A549 (cell line): ENCODE data around the gene IFT88. TPM values are rescaled to one million over a fixed set of nuclear protein-coding genes. Genes with fewer than 3 reads are reported as not detected.

Experiments used
- ATAC-seq, 2 experiments: fragments of 200-7000 bp in 1 of 2; fragments of >200 bp in 1 of 2; cut with Nextera tagmentation in 1 of 2; cut with Tn5 transposase in 1 of 2; 3 replicates each; pipeline versions ENCODE4 v1.8.0 to v1.9.1; 2018 to 2020; ENCODE audit warnings: mild to moderate bottlenecking in 1 of 2, moderate library complexity in 1 of 2
- CTCF ChIA-PET: fragments of 300-600 bp; sonication (Branson Sonifier 250); formaldehyde crosslinking; extraction: SDS; loops from one replicate; lab custom pipeline; 2021; ENCODE audit warnings: antibody characterized with exemption, inconsistent platforms; lab: Yijun Ruan, JAX
- POLR2A ChIA-PET: fragments of 350-600 bp; formaldehyde crosslinking; extraction: SDS; loops from one replicate; lab custom pipeline; 2021; ENCODE audit warnings: antibody characterized with exemption, inconsistent platforms; lab: Yijun Ruan, JAX
- DNase-seq, 2 experiments: peaks; one replicate each; pipeline versions ENCODE4 v3.0.0 to v3.0.0-alpha.2; 2011 to 2016; ENCODE audit warnings: low read depth in 1 of 2, low spot score in 1 of 2
- FAIRE-seq: peaks from 2 replicates; lab custom pipeline; 2011; peaks lifted over from hg19 to GRCh38; lab: Jason Lieb, UNC
- H3K27ac ChIP-seq, 2 experiments: fragments of >200 bp; sonication (Bioruptor Twin); formaldehyde crosslinking; 3 replicates each; pipeline ENCODE4 v1.5.1; 2016 to 2017
- H3K4me1 ChIP-seq: fragments of >200 bp; sonication (Bioruptor Twin); formaldehyde crosslinking; 3 replicates; pipeline ENCODE4 v1.6.1; 2016
- H3K4me2 ChIP-seq: fragments of >200 bp; sonication (Bioruptor Twin); formaldehyde crosslinking; 3 replicates; pipeline ENCODE4 v1.6.1; 2016
- H3K4me3 ChIP-seq: fragments of >200 bp; sonication (Bioruptor Twin); formaldehyde crosslinking; 3 replicates; pipeline ENCODE4 v1.5.1; 2016
- H3K9me3 ChIP-seq: fragments of >200 bp; sonication (Bioruptor Twin); formaldehyde crosslinking; 3 replicates; pipeline ENCODE4 v1.6.1; 2016
- BHLHE40 ChIP-seq: IDR thresholded peaks from 2 replicates; pipeline ENCODE4 v1.6.1; 2012; ENCODE audit warnings: low read depth, low read length, inconsistent platforms
- EP300 ChIP-seq, 2 experiments: fragments of >200 bp; sonication (Bioruptor Twin); formaldehyde crosslinking; IDR thresholded peaks; 2 replicates in 1 of 2; 3 replicates in 1 of 2; pipeline ENCODE4 v1.6.1; 2016 to 2017
- FOSL2 ChIP-seq, 2 experiments: fragments of 450-650 bp in 1 of 2; fragments of >200 bp in 1 of 2; sonication (Bioruptor Twin) in 1 of 2; formaldehyde crosslinking; IDR thresholded peaks; 2 replicates each; pipeline versions ENCODE4 v1.5.0 to v1.6.1; 2016 to 2020; ENCODE audit warnings: mild to moderate bottlenecking in 1 of 2, moderate library complexity in 1 of 2
- HDAC2 ChIP-seq: fragments of 200-600 bp; sonication (generic); IDR thresholded peaks from 2 replicates; pipeline ENCODE4 v1.6.1; 2016
- KDM1A ChIP-seq: fragments of 200-600 bp; sonication (generic); IDR thresholded peaks from 2 replicates; pipeline ENCODE4 v1.6.1; 2016; ENCODE audit warnings: low read depth, mild to moderate bottlenecking
- MYC ChIP-seq: IDR thresholded peaks from 2 replicates; pipeline ENCODE4 v1.6.1; 2012; ENCODE audit warnings: mild to moderate bottlenecking, inconsistent platforms, low read length, improper control_type of control experiment, borderline replicate concordance
- PHF8 ChIP-seq: fragments of 200-600 bp; sonication (generic); IDR thresholded peaks from 2 replicates; pipeline ENCODE4 v1.6.1; 2016; ENCODE audit warnings: low read depth, mild to moderate bottlenecking, antibody characterized with exemption, moderate library complexity, borderline replicate concordance
- POLR2A ChIP-seq: IDR thresholded peaks from 2 replicates; pipeline ENCODE4 v1.6.1; 2012; ENCODE audit warnings: mild to moderate bottlenecking, low read length
- ZNF302 ChIP-seq: fragments of 250-450 bp; sonication (Bioruptor Pico); IDR thresholded peaks from 2 replicates; pipeline ENCODE4 v1.9.0; 2021; ENCODE audit warnings: inconsistent platforms, mild to moderate bottlenecking, moderate library complexity
- ZSCAN20 ChIP-seq: fragments of 250-450 bp; sonication (Bioruptor Pico); IDR thresholded peaks from 2 replicates; pipeline ENCODE4 v1.8.0; 2022; ENCODE audit warnings: mild to moderate bottlenecking, moderate library complexity
- WGBS: methylation state at CpG from one replicate; pipeline ENCODE4 v1.1.6; 2017; ENCODE audit errors: missing lambda C conversion rate; 5-methylcytosine and 5-hydroxymethylcytosine counted together
- polyA plus RNA-seq, 4 experiments: library from polyadenylated mRNA; depleted of rRNA in 3 of 4; stranded (reverse); fragments of >200 nt; fragmentation: RNase III in 1 of 4; extraction: RNeasy Plus Mini Kit Qiagen cat#74134 plus additional on column Dnase treatment in 1 of 4; gene quantifications; 2 replicates in 3 of 4; 3 replicates in 1 of 4; pipeline ENCODE4 v1.2.3, GENCODE V29; 2011 to 2017
- small RNA-seq, 6 experiments: library from RNA; depleted of rRNA; stranded (forward); fragments of <200 nt; gene quantifications; one replicate each; pipeline ENCODE3, GENCODE V24; 2012
- TF ChIP-seq, protein P1 (sequence below): fragments of 450-650 bp; IDR thresholded peaks from 2 replicates; pipeline ENCODE4 v1.6.1; 2014; ENCODE audit warnings: antibody characterized with exemption
- TF ChIP-seq, protein P2 (sequence below): fragments of >200 bp; sonication (Bioruptor Twin); formaldehyde crosslinking; IDR thresholded peaks from 3 replicates; pipeline ENCODE4 v1.5.1; 2016
- TF ChIP-seq, protein P3 (sequence below): fragments of >200 bp; sonication (Bioruptor Twin); formaldehyde crosslinking; IDR thresholded peaks from 3 replicates; pipeline ENCODE4 v1.6.1; 2016

The IFT88 gene
- polyA plus RNA-seq, 2 of the 4 experiments (the other 2 are of a cell fraction) = 13.2 to 19.1 TPM

DNA sequence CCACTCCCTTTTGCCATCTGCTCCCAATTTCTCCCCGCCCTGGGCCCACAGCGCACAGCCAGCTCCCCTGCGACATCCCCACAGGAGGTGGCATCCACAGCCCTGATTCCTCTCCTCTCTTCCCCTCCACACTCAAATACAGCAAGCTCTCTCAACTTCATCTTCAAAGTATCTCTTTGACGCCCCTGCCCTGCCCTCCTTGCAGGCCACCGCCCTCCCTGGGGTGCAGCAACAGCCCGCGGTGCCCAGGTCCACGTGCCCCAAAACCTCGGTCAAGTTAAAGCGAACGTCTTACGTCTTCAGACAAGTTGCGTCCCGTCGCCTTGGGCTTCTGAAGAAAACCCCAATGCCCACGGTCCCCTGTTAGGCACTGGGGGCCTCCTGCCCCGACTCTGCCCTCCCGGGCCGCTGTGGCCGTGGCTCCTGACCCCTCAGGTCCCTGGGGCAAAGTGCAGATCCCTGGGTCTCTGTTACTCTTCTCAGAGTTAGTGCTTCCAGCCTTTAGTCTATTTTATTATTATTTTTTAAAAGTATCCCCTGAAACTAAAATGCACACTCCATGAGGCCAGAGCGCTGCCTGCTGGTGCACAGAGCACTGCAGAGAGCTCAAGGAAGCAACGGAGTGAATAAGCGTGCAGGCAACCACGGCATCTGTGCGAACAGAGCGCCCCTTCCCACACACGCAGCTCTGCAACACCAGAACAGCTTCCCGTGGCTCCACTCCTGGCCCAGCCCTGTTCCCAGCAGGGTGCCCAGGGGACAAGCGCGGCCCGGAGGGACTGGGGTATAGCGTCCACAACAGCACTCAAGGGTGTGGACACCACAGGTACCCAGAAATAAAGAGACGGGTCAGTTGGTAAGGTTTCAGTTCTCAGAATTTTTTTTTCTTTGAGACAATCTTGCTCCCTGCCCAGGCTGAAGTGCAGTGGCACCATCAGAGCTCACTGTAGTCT, 163.0 kb downstream of the IFT88 start:
- ATAC-seq (no peak), FAIRE-seq (no peak), DNase-seq (no peak)
- POLR2A ChIA-PET = no interaction called here
- Histone ChIP-seq H3K4me2 (no peak overlapping the region), H3K4me1 (no peaks in the 10 kb centered on the region), H3K27ac (no peak overlapping the region), H3K4me3 (no peak overlapping the region), H3K9me3 (no peaks in the 10 kb centered on the region)
- CTCF ChIA-PET = interaction anchor here (1.4 kb wide), 1 partner anchor 15 kb away, joined by 3 read pairs; no protein-coding TSS in a partner anchor
- WGBS = 91% methylated on average over 33 of the region's 33 CpGs
- TF ChIP-seq FOSL2 (IDR thresholded peaks at IDR 0.05) = no peak
- TF ChIP-seq FOSL2 (CRISPR knock-in tag; IDR thresholded peaks at IDR 0.05) = no peak
- TF ChIP-seq, protein P1, sequence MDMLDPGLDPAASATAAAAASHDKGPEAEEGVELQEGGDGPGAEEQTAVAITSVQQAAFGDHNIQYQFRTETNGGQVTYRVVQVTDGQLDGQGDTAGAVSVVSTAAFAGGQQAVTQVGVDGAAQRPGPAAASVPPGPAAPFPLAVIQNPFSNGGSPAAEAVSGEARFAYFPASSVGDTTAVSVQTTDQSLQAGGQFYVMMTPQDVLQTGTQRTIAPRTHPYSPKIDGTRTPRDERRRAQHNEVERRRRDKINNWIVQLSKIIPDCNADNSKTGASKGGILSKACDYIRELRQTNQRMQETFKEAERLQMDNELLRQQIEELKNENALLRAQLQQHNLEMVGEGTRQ = no peak
- no peak for TF ChIP-seq BHLHE40

DNA sequence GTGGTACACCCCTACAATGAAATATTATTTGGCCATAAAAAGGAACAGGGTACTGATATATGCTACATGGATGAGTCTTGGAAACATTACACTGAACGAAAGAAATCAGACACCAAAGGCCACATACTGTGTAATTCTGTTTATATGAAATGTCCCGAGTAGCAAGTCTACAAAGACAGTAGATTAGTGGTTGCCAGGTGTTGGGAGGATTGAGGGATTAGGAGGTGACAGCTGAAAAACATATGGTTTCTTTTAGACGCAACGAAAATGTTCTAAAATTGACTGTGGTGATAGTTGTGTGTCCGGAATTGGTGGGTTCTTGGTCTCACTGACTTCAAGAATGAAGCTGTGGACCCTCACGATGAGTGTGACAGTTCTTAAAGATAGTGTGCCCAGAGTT, 171.7 kb downstream of the IFT88 start:
- ChIA-PET CTCF (interaction anchor here (1.2 kb wide), 1 partner anchor 26 kb away, joined by 3 read pairs; no protein-coding TSS in a partner anchor), POLR2A (no interaction called here)
- 85% methylated on average over 6 of the region's 6 CpGs for WGBS
- Histone ChIP-seq H3K27ac (no peak overlapping the region), H3K4me1 (no peaks in the 10 kb centered on the region), H3K4me2 (no peak overlapping the region), H3K9me3 (no peaks in the 10 kb centered on the region), H3K4me3 (no peak overlapping the region)
- FAIRE-seq (no peak), ATAC-seq (no peak), DNase-seq (no peak)
- TF ChIP-seq PHF8 (no peak), ZSCAN20 (no peak), ZNF302 (CRISPR knock-in tag) (no peak), MYC (no peak), KDM1A (no peak), EP300 (IDR thresholded peaks at IDR 0.05) (no peak)
- TF ChIP-seq, protein P1 = no peak
- TF ChIP-seq, protein P2, sequence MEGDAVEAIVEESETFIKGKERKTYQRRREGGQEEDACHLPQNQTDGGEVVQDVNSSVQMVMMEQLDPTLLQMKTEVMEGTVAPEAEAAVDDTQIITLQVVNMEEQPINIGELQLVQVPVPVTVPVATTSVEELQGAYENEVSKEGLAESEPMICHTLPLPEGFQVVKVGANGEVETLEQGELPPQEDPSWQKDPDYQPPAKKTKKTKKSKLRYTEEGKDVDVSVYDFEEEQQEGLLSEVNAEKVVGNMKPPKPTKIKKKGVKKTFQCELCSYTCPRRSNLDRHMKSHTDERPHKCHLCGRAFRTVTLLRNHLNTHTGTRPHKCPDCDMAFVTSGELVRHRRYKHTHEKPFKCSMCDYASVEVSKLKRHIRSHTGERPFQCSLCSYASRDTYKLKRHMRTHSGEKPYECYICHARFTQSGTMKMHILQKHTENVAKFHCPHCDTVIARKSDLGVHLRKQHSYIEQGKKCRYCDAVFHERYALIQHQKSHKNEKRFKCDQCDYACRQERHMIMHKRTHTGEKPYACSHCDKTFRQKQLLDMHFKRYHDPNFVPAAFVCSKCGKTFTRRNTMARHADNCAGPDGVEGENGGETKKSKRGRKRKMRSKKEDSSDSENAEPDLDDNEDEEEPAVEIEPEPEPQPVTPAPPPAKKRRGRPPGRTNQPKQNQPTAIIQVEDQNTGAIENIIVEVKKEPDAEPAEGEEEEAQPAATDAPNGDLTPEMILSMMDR = no peak
- TF ChIP-seq, protein P3, sequence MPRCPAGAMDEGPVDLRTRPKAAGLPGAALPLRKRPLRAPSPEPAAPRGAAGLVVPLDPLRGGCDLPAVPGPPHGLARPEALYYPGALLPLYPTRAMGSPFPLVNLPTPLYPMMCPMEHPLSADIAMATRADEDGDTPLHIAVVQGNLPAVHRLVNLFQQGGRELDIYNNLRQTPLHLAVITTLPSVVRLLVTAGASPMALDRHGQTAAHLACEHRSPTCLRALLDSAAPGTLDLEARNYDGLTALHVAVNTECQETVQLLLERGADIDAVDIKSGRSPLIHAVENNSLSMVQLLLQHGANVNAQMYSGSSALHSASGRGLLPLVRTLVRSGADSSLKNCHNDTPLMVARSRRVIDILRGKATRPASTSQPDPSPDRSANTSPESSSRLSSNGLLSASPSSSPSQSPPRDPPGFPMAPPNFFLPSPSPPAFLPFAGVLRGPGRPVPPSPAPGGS = no peak

DNA sequence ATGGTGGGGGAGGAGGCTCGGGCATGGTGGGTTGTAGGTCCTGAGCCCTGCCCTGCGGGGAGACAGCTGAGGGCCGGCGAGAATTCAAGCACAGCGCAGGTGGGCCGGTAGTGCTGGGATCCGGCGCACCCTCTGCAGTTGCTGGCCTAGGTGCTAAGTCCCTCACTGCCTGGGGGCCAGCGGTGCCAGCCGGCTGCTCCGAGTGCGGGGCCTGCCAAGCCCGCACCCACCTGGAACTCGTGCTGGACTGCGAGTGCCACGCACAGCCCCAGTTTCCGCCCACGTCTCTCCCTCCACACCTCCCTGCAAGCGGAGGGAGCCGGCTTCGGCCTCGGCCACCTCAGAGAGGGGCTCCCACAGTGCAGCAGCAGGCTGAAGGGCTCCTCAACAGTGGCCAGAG, 173.1 kb downstream of the IFT88 start:
- Histone ChIP-seq H3K4me3 (no peak overlapping the region), H3K27ac (no peak overlapping the region), H3K4me2 (no peak overlapping the region), H3K9me3 (no peaks in the 10 kb centered on the region), H3K4me1 (no peaks in the 10 kb centered on the region)
- DNase-seq = no peak
- CTCF ChIA-PET = no interaction called here
- ATAC-seq = no peak
- TF ChIP-seq HDAC2 = no peak
- no peak for TF ChIP-seq POLR2A
- TF ChIP-seq ZSCAN20 = no peak
- FAIRE-seq = no peak
- POLR2A ChIA-PET = no interaction called here
- WGBS = 100% methylated on average over 9 of the region's 22 CpGs

Small RNAs within 50 kb of the gene (small RNA-seq; reads per million reads assigned to genes)
- gene RNU2-7P = 0 to 1.0 (median 0.30) reads per million in 6 experiments

Other genes with a start within 250 kb of the IFT88 start
- gene CRYL1, start 41.3 kb upstream of the IFT88 start, polyA plus RNA-seq (2011; rRNA removed) = 17.4 and 19.0 TPM in 2 replicates
- 3.9 to 4.8 TPM (median 4.1 TPM) in 3 replicates for gene CRYL1, start 41.3 kb upstream of the IFT88 start, polyA plus RNA-seq (2017; fragmentation: RNase III; extraction: RNeasy Plus Mini Kit Qiagen cat#74134 plus additional on column Dnase treatment)
- gene IL17D, start 136.5 kb downstream of the IFT88 start, polyA plus RNA-seq (2011; rRNA removed) = 0.30 and 0.32 TPM in 2 replicates
- 0.38 to 0.67 TPM (median 0.44 TPM) in 3 replicates for gene IL17D, start 136.5 kb downstream of the IFT88 start, polyA plus RNA-seq (2017; fragmentation: RNase III; extraction: RNeasy Plus Mini Kit Qiagen cat#74134 plus additional on column Dnase treatment)
- 9.1 and 10.0 TPM in 2 replicates for gene EEF1AKMT1, start 206.8 kb downstream of the IFT88 start, polyA plus RNA-seq (2011; rRNA removed)
- 7.3 to 9.0 TPM (median 8.1 TPM) in 3 replicates for gene EEF1AKMT1, start 206.8 kb downstream of the IFT88 start, polyA plus RNA-seq (2017; fragmentation: RNase III; extraction: RNeasy Plus Mini Kit Qiagen cat#74134 plus additional on column Dnase treatment)